Measurements from ENCODE around the gene TFF2.

The TFF2 gene

DNA sequence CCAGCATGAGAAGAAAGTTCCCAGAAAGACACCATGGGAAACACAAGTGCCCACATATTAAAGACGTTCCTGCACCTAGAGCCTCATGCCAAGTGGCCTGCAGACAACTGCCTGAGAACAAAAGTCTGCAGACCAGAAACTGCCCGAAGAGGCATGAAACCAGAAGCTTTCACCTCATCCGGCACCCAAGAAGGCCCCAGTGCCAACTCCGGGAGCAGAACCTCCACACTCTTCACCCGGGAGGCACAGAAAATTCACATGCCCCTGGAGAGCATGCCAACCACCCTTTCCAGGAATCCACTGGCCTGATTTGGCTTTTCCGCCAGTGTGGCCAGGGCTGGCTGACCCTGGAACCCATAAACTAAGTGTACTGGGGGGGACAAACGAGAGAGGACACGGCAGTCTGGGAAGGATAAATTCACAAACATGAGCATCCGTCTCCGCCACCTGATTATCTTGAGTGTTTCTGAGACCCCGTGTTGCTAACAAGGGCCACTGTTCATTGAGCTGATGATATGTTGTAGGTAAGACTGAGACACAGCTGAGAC lies 6.8 kb downstream of the TFF2 start:
- no peak for DNase-seq

- no peak for DNase-seq
Observed at GRCh38 chr21:42343556-42343955, 7.2 kb downstream of the TFF2 start.

DNA sequence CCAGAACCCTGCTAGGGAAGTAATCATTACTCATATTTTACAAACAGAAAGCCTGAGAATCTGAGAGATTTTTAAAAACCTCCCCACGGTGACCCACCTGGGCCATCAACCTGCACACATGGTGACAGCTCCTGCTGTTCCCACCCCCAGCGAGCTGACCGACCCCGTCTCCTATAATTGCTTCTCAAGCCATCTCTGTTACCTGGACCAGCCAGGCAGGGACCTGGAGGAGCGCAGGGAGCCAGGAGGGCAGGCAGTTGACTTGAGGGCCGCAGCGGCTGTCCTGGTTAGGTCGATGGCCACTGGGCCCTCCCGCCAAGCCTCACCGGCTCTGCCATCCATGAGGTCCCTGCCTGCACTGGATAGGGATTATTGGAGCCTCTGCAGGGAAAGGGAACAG lies 7.7 kb downstream of the TFF2 start:
- DNase-seq = no peak

DNA sequence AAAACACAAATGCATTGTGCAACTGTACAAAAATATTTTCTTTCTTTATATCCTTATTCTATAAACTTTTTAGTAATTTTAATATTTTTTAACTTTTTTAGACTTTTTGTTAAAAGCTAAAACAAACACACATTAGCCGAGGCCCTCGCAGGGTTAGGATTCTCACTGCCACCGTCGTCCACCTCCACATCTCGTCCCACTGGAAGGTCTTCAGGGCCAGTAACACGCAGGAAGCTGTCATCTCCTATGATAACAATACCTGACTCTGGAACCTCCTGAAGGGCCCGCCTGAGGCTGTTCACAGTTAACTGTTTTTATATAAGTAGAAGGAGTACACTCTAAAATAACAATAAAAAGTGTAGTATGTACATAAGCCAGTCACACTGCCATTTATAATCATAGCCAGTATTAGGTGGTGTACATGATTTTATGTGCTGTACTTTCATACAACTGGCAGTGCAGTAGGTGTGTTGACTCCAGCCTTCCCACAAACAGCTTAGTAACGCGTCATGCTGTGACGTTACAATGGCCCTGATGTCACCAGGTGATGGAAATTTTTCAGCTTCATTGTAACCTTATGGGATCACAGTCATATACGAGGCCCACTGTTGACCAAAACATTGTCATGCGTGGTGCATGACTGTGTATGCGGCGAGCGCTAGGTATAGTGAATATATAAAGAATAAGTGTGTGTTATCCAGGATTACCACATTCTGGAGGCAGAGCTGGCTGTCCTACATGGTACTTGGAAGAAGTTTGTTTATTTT lies 8.8 kb downstream of the TFF2 start:
- DNase-seq = no peak

GRCh38 chr21:42340187-42341050 lies 10.4 kb downstream of the TFF2 start:
- DNase-seq = no peak

DNA sequence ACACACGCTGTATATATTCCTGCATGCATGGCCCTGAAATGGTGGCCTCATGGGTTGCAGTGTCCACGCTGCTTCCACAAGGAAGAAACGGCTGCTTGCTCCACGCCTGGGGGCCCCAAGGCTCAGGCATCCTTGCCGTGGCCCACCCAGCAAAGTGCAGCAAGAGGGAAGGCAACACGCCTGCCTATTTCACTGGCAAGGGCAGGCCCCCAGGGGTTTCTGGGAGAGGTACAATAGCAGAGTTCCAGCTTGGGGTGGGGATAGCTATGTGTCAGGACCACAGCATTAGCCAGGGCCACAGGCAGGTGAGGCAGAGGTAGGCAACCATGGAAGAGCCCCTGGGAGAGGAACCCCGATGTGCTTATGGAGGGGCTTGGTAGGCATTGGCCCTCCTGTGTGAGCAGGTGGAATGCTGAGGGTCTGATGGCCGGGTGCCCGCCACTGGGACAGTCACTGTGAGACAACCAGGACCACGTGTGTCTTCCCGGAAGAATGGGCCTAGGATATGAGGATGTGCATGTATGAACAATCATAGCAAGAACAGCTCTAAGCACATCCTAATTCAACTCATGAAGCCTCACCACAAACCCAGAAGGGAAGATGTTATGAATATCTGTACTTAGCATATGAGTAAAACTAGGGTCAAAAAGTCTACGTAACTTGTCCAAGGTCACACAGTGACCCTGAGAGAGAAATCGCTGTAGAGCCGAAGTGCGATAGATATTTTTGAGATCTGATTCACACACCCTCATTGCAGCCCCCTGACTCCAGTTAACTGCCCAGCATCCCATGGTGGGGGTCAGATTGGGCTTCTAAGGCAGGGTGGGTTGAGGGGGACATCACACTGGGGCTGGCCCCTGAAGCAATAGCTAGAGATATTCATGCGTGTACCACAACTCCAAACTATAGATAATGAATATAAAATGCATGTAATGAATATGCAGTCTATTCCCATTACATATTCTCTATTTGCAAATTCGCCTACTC lies 11.8 kb downstream of the TFF2 start:
- DNase-seq = no peak

DNA sequence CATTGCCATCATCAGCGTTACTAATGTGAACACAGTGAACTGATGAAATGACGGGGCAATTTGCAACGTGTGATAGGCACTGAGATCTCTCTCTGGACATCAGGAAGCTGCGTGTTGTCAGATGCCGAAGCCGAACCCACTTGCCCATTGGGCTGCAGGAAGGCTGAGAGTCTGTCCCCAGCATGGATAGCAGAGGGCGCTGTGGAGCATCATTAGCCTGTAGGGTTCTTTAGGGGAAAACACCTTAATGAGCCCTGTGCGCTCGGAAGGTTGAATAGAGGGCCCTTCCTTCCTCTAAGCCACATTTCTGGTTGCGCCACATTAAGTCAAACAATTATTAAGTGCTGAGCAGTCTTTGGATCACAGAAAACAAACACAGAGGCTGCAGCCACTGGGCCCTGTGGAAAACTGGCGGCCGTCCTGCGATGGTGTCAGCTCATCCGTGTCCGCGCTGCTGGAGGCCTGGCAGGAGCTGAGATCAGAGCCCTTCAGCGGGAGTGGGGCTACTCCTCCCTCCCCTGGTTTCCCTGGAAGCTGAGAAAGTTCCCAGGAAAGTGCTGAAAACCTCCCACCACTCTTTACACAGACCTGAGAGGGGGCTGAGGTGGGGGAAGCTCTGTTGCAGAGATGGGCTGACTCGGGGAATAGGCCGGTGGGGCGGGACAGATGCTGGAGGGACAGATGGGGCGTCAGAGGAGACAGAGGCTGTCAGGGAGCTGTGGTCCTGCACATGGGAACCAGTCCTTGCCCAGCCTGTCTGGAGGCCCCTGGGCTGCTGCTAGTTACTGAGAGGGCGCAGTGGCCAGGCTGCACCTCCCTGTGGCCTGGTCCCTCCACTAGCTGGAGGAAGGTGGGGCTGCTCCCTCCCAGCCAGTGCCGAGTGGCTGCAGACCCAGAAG lies 12.7 kb downstream of the TFF2 start:
- no peak for DNase-seq

- no peak for DNase-seq
Observed at GRCh38 chr21:42337276-42337675, 13.5 kb downstream of the TFF2 start.

- no peak for DNase-seq
Observed at GRCh38 chr21:42336054-42336453, 14.7 kb downstream of the TFF2 start.

GRCh38 chr21:42332557-42333317 lies 18.1 kb downstream of the TFF2 start:
- no peak for DNase-seq

GRCh38 chr21:42331660-42332059 lies 19.1 kb downstream of the TFF2 start:
- DNase-seq = no peak

DNA sequence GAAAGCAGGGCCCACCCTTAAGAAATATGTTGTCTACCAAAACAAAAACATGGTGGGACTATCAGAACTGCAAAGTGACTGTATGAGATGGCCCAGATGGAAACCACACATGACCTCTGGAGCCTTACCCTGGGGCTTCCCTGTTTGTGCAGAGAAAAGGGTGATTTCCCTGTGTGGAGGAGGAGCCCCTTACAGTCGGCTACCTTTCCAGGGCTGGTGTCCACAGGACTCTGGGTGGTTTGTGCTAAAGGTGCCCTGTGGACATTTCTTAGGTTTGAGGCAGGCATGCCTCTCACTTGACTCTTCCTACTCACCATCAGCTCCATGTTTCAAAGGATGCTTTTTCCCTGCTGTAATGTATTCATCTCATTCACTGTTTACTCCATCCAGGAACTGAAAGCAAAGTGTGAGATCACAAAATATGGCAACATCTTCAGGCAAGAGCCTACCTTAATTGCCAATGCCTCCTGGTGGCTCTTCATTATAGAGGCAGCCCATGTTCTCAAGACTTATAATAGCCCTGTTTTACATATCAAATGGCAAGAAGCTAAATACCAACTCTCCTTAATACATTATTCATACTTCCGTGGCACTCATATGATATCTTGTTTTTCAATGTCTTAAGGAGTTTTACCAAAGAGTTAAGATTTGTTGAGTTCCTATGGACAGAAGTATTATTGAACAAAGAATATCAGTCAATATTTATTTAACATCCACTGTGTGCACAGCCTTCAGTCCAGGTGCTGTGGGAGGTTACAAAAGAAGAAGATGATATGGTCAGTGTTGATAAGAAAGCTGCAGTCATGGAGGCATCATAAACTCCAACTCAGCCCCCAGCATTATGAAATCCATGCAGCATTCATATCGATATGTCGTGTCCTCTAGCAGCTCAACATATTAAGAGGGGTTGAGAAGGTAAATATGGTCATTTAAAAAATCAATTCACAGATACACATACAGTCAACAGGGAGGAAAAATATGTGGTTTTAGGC lies 20.1 kb downstream of the TFF2 start:
- no peak for DNase-seq

- no peak for DNase-seq
Observed at GRCh38 chr21:42324896-42325295, 25.9 kb downstream of the TFF2 start.

- DNase-seq = no peak
Observed at GRCh38 chr21:42321845-42322244, 28.9 kb downstream of the TFF2 start.

GRCh38 chr21:42321231-42321630 lies 29.6 kb downstream of the TFF2 start:
- DNase-seq = no peak

DNA sequence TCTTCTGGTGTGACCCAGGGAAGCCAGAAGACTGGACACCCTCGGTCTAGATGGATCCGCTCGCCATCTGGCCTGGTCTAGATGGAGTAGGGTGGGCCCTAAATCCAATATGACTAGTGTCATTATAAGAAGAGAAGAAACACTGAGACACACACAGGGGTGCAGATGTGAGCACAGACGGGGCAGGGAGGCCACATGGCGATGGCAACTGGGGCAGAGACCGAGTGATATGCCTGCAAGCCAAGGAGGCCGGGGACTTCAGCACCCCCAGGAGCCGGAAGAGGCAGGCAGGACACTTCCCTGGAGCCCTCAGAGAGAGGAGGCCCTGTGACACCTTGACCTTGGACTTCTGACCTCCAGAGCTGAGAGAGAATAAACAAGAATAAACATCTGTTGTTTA lies 30.0 kb downstream of the TFF2 start:
- DNase-seq = no peak

DNA sequence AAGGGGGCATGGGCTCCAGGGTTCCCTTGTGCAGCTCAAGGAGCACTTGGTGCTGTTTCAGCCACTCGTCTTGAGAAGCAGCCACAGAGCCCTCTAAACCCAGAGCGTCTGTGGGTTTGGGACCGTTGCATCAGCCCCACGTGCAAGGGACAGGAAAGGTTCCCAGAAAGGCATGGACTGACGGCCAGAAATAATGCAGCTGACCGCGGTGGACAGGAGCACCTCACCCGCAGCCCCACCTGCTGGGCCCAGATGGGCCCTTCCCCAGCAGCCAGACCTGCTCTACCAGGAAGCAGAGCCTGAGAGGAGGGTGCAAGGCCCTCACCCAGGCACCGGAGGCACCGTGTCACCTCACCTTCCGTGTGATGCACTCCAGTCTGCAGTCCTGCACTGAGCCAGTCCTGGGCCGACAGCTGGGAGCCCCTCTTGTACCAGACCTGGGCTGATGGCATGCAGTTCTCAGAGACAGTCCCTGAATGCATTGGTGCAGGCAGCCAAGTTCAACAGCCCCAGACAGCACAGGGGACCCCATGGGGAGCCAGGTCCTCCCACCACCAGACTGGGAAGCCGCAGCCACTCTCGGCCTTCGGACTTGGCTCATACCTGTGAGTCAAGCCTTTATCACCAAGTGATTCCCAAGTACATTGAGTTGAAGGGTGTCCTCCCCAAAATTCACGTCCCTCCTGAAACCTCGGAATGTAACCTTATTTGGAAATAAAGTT lies 30.8 kb downstream of the TFF2 start:
- no peak for DNase-seq

DNA sequence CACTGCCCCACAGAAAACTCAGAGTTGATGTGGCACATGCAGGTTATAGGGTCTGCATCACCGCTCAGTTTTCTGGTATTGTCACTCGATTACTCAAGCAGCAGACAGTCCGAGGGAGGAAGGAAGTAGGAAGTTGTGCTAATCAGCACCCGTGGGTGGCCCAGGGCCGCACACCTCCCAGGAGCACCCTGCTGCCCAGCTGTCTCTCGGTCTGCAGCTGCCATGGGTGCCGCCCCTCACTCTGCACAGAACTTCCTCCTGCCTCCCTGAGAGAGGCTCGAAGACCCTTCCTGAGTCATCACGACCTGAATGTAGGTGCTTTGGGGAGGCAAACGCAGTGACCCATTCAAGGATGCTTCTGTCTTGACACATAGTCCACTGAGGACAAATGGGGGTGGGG lies 31.4 kb downstream of the TFF2 start:
- DNase-seq = no peak

All from 8988T (cell line).